Body of pancreas (tissue), 4 donors: ENCODE measurements around the gene CDH12.
"Not testable (repeated sequence)": the region's sequence is repeated elsewhere in the genome, so short reads cannot be mapped to it uniquely, and the experiment has no call there.

Experiments used
- POLR2A ChIP-seq, 3 donors: fragments of 450-650 bp; IDR thresholded peaks; one replicate each; pipeline ENCODE4 v1.6.1; 2016; ENCODE audit warnings: antibody characterized with exemption in 3 of 3, mild to moderate bottlenecking in 2 of 3
- TF ChIP-seq, protein P1 (sequence below), 7 experiments: fragments of 450-650 bp in 4 of 7; fragments of 200-600 bp in 3 of 7; sonication (generic) in 3 of 7; IDR thresholded peaks; one replicate each; pipeline ENCODE4 v1.5.1; 2016 to 2019; ENCODE audit warnings: antibody characterized with exemption in 7 of 7

DNA sequence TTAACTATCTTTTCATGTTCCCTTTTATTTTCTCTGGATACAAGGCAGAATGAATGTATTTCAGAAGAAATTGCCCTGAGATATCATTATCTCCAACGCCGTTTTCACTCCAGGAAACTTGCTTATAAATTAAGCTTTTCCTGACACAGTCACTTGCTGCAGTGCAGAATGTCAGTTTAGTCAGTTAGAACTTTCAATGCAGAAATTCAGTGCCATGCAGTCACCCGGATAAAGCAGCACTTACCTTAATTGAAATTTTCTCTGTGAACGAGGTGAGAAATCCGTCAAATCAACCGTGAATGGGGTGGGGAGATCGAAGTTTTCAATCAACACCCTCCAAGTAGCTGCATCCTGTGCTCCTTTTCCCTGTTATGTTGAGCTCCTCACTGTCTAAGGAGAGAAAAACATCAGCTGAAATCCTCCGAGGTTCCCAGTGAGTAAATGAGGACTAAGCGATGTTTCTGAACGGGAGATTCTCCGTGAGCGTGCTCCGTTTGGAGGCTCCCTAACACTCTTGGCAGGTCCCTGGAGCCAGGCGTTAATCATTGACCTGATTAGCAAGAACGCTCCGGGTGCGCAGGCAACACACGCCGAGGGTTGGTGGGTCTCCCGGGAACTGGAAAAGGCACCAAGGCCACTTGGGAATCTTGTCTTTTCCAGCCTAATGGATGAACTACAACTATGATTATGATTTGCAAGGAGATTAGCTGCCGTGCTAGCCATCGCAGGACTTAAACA, 640.7 kb downstream of the CDH12 start:
- TF ChIP-seq POLR2A (IDR thresholded peaks at IDR 0.05) = not testable (repeated sequence)
- TF ChIP-seq, protein P1, sequence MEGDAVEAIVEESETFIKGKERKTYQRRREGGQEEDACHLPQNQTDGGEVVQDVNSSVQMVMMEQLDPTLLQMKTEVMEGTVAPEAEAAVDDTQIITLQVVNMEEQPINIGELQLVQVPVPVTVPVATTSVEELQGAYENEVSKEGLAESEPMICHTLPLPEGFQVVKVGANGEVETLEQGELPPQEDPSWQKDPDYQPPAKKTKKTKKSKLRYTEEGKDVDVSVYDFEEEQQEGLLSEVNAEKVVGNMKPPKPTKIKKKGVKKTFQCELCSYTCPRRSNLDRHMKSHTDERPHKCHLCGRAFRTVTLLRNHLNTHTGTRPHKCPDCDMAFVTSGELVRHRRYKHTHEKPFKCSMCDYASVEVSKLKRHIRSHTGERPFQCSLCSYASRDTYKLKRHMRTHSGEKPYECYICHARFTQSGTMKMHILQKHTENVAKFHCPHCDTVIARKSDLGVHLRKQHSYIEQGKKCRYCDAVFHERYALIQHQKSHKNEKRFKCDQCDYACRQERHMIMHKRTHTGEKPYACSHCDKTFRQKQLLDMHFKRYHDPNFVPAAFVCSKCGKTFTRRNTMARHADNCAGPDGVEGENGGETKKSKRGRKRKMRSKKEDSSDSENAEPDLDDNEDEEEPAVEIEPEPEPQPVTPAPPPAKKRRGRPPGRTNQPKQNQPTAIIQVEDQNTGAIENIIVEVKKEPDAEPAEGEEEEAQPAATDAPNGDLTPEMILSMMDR (IDR thresholded peaks at IDR 0.05) = not testable (repeated sequence)
